Mucosa of stomach (tissue), 1 donor: ENCODE data around the gene PIM1.
A peak's percentile ranks its signal among the peaks of the same experiment; 100 is the strongest.

Experiments used
- H3K27me3 ChIP-seq: one replicate; pipeline ENCODE4 v1.7.0; 2013; ENCODE audit warnings: mild to moderate bottlenecking, low read length; ENCODE audit not compliant: control insufficient read depth, insufficient read depth
- H3K36me3 ChIP-seq: one replicate; pipeline ENCODE4 v1.7.0; 2013; ENCODE audit warnings: low read length; ENCODE audit not compliant: control insufficient read depth, insufficient read depth
- H3K4me1 ChIP-seq: one replicate; pipeline ENCODE4 v1.7.0; 2013; ENCODE audit warnings: mild to moderate bottlenecking, low read length; ENCODE audit not compliant: control insufficient read depth, insufficient read depth
- H3K4me3 ChIP-seq: one replicate; pipeline ENCODE4 v1.7.0; 2013; ENCODE audit warnings: low read length
- H3K9ac ChIP-seq: one replicate; pipeline ENCODE4 v1.7.0; 2013; ENCODE audit warnings: mild to moderate bottlenecking, low read length, moderate library complexity
- H3K9me3 ChIP-seq: one replicate; pipeline ENCODE4 v1.7.0; 2013; ENCODE audit warnings: mild to moderate bottlenecking, low read length, moderate library complexity; ENCODE audit not compliant: control insufficient read depth
- donor health status: Pancreatic carcinoma.

Gene PIM1

GRCh38 chr6:37208793-37209192 is 38.8 kb downstream of the PIM1 start:
- no peaks in the 10 kb centered on the region for H3K36me3 ChIP-seq
- no peaks in the 10 kb centered on the region for H3K27me3 ChIP-seq
- no peak overlapping the region for H3K4me3 ChIP-seq
- no peaks in the 10 kb centered on the region for H3K4me1 ChIP-seq
- H3K9me3 ChIP-seq = no peaks in the 10 kb centered on the region
- no peak overlapping the region for H3K9ac ChIP-seq

GRCh38 chr6:37209461-37210205 is 39.7 kb downstream of the PIM1 start:
- Histone ChIP-seq H3K9ac (no peak overlapping the region), H3K36me3 (no peaks in the 10 kb centered on the region), H3K4me1 (no peaks in the 10 kb centered on the region), H3K27me3 (no peaks in the 10 kb centered on the region), H3K4me3 (no peak overlapping the region), H3K9me3 (no peaks in the 10 kb centered on the region)

- Histone ChIP-seq H3K27me3 (no peaks in the 10 kb centered on the region), H3K9ac (no peak overlapping the region), H3K36me3 (no peaks in the 10 kb centered on the region), H3K4me3 (no peak overlapping the region), H3K4me1 (no peaks in the 10 kb centered on the region), H3K9me3 (no peaks in the 10 kb centered on the region)
Measured at GRCh38 chr6:37210313-37210968, 40.5 kb downstream of the PIM1 start.

GRCh38 chr6:37212268-37212667 is 42.3 kb downstream of the PIM1 start:
- Histone ChIP-seq H3K36me3 (no peaks in the 10 kb centered on the region), H3K9me3 (no peaks in the 10 kb centered on the region), H3K4me1 (no peaks in the 10 kb centered on the region), H3K27me3 (no peaks in the 10 kb centered on the region), H3K4me3 (no peak overlapping the region), H3K9ac (no peak overlapping the region)

GRCh38 chr6:37218061-37218460 is 48.1 kb downstream of the PIM1 start:
- H3K36me3 ChIP-seq = no peaks in the 10 kb centered on the region
- peaks cover 6% of the 10 kb centered on the region for H3K4me1 ChIP-seq
- no peak overlapping the region for H3K4me3 ChIP-seq
- H3K27me3 ChIP-seq = no peaks in the 10 kb centered on the region
- no peak overlapping the region for H3K9ac ChIP-seq
- no peaks in the 10 kb centered on the region for H3K9me3 ChIP-seq

- H3K27me3 ChIP-seq = no peaks in the 10 kb centered on the region
- H3K36me3 ChIP-seq = no peaks in the 10 kb centered on the region
- H3K9ac ChIP-seq = no peak overlapping the region
- H3K4me1 ChIP-seq = peaks cover 6% of the 10 kb centered on the region
- no peak overlapping the region for H3K4me3 ChIP-seq
- no peaks in the 10 kb centered on the region for H3K9me3 ChIP-seq
Measured at GRCh38 chr6:37218511-37218910, 48.6 kb downstream of the PIM1 start.

GRCh38 chr6:37221585-37222124 is 51.7 kb downstream of the PIM1 start:
- Histone ChIP-seq H3K4me3 (peak overlapping the region; percentile 27), H3K27me3 (no peaks in the 10 kb centered on the region), H3K9me3 (no peaks in the 10 kb centered on the region), H3K9ac (no peak overlapping the region), H3K36me3 (no peaks in the 10 kb centered on the region), H3K4me1 (peaks cover 6% of the 10 kb centered on the region)

GRCh38 chr6:37222125-37222967 is 52.4 kb downstream of the PIM1 start:
- Histone ChIP-seq H3K36me3 (no peaks in the 10 kb centered on the region), H3K27me3 (no peaks in the 10 kb centered on the region), H3K4me3 (peak overlapping the region; percentile 27), H3K4me1 (peaks cover 6% of the 10 kb centered on the region), H3K9me3 (no peaks in the 10 kb centered on the region), H3K9ac (no peak overlapping the region)

- peaks cover 6% of the 10 kb centered on the region for H3K4me1 ChIP-seq
- H3K27me3 ChIP-seq = no peaks in the 10 kb centered on the region
- no peaks in the 10 kb centered on the region for H3K9me3 ChIP-seq
- no peaks in the 10 kb centered on the region for H3K36me3 ChIP-seq
- no peak overlapping the region for H3K9ac ChIP-seq
- no peak overlapping the region for H3K4me3 ChIP-seq
Measured at GRCh38 chr6:37222992-37223391, 53.0 kb downstream of the PIM1 start.
